HG03378 (cell line): ENCODE data around the gene NUDT13.
"Not testable (repeated sequence)": the region's sequence is repeated elsewhere in the genome, so short reads cannot be mapped to it uniquely, and the experiment has no call there.

ENCODE experiments used
- ATAC-seq: cut with Tn5 transposase; IDR thresholded peaks from one replicate; pipeline ENCODE4 v1.9.1; 2021; ENCODE audit warnings: mild to moderate bottlenecking, moderate library complexity; ENCODE audit not compliant: unreplicated experiment

The NUDT13 gene

GRCh38 chr10:73097305-73097670 is 13.0 kb upstream of the NUDT13 start:
- ATAC-seq: peak; percentile 9

- no peak for ATAC-seq
These were observed 11.1 kb upstream of the NUDT13 start for GRCh38 chr10:73099141-73099540.

- no peak for ATAC-seq
These were observed 4.0 kb upstream of the NUDT13 start for GRCh38 chr10:73106301-73106700.

GRCh38 chr10:73109248-73109652 is 1.0 kb upstream of the NUDT13 start:
- ATAC-seq: not testable (repeated sequence)

- ATAC-seq: not testable (repeated sequence)
These were observed 1.8 kb downstream of the NUDT13 start for GRCh38 chr10:73112032-73112431.

- no peak for ATAC-seq
These were observed 3.3 kb downstream of the NUDT13 start for GRCh38 chr10:73113551-73113950.

GRCh38 chr10:73116017-73116416 is 5.8 kb downstream of the NUDT13 start:
- no peak for ATAC-seq

GRCh38 chr10:73117976-73118743 is 7.9 kb downstream of the NUDT13 start:
- peak; percentile 81 for ATAC-seq

- no peak for ATAC-seq
These were observed 9.2 kb downstream of the NUDT13 start for GRCh38 chr10:73119457-73119856.

GRCh38 chr10:73119952-73120351 is 9.7 kb downstream of the NUDT13 start:
- no peak for ATAC-seq

GRCh38 chr10:73126343-73126742 is 16.1 kb downstream of the NUDT13 start:
- ATAC-seq: no peak

- ATAC-seq: no peak
These were observed 21.0 kb downstream of the NUDT13 start for GRCh38 chr10:73131301-73131700.

GRCh38 chr10:73131913-73132686 is 21.8 kb downstream of the NUDT13 start:
- ATAC-seq: no peak

GRCh38 chr10:73134727-73135126 is 24.5 kb downstream of the NUDT13 start:
- ATAC-seq: no peak

GRCh38 chr10:73136627-73137026 is 26.4 kb downstream of the NUDT13 start:
- ATAC-seq: no peak

GRCh38 chr10:73139251-73139650 is 29.0 kb downstream of the NUDT13 start:
- no peak for ATAC-seq

- no peak for ATAC-seq
These were observed 31.3 kb downstream of the NUDT13 start for GRCh38 chr10:73141603-73142002.

GRCh38 chr10:73150633-73151413 is 40.6 kb downstream of the NUDT13 start:
- ATAC-seq: not testable (repeated sequence)

GRCh38 chr10:73152009-73152408 is 41.8 kb downstream of the NUDT13 start:
- ATAC-seq: no peak

GRCh38 chr10:73156054-73156453 is 45.8 kb downstream of the NUDT13 start:
- ATAC-seq: no peak

GRCh38 chr10:73159038-73159648 is 48.9 kb downstream of the NUDT13 start:
- ATAC-seq: no peak
